Activated CD4-positive, alpha-beta T cell treated with anti-CD3 and anti-CD28 coated beads, Interleukin-2, amount 10 ng/mL, durations not matched to agents 24 days and 14 days (primary cell): Measurements from ENCODE around the gene CDH7. TPM values are rescaled to one million over a fixed set of nuclear protein-coding genes. Genes with fewer than 3 reads are reported as not detected.

ENCODE experiments used
- DNase-seq: peaks from one replicate; pipeline ENCODE4 v3.0.0; 2022
- H3K27ac Mint-ChIP-seq: one replicate; pipeline ENCODE4 v1.8.0; 2022; ENCODE audit warnings: mild to moderate bottlenecking, mixed read lengths
- H3K27me3 Mint-ChIP-seq: one replicate; pipeline ENCODE4 v1.8.0; 2022; ENCODE audit warnings: mixed read lengths
- H3K36me3 Mint-ChIP-seq: one replicate; pipeline ENCODE4 v1.8.0; 2022; ENCODE audit warnings: low read depth, mild to moderate bottlenecking, mixed read lengths
- H3K4me1 Mint-ChIP-seq: one replicate; pipeline ENCODE4 v1.8.0; 2021; ENCODE audit warnings: mixed read lengths
- H3K4me3 Mint-ChIP-seq: one replicate; pipeline ENCODE4 v1.8.0; 2022; ENCODE audit warnings: mild to moderate bottlenecking, moderate library complexity, mixed read lengths
- H3K9me3 Mint-ChIP-seq: one replicate; pipeline ENCODE4 v1.8.0; 2021; ENCODE audit warnings: mixed read lengths
- intact Hi-C: fragments of 100-400 bp; cut with micrococcal nuclease; formaldehyde crosslinking; loops from one replicate; pipeline ENCODE4 v1.15.1; 2023
- total RNA-seq: library from RNA; stranded (reverse); gene quantifications from 2 replicates; pipeline ENCODE4 v1.2.3, GENCODE V29; 2022

The CDH7 gene, protein sequence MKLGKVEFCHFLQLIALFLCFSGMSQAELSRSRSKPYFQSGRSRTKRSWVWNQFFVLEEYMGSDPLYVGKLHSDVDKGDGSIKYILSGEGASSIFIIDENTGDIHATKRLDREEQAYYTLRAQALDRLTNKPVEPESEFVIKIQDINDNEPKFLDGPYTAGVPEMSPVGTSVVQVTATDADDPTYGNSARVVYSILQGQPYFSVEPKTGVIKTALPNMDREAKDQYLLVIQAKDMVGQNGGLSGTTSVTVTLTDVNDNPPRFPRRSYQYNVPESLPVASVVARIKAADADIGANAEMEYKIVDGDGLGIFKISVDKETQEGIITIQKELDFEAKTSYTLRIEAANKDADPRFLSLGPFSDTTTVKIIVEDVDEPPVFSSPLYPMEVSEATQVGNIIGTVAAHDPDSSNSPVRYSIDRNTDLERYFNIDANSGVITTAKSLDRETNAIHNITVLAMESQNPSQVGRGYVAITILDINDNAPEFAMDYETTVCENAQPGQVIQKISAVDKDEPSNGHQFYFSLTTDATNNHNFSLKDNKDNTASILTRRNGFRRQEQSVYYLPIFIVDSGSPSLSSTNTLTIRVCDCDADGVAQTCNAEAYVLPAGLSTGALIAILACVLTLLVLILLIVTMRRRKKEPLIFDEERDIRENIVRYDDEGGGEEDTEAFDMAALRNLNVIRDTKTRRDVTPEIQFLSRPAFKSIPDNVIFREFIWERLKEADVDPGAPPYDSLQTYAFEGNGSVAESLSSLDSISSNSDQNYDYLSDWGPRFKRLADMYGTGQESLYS
- not detected in 2 replicates for total RNA-seq

DNA sequence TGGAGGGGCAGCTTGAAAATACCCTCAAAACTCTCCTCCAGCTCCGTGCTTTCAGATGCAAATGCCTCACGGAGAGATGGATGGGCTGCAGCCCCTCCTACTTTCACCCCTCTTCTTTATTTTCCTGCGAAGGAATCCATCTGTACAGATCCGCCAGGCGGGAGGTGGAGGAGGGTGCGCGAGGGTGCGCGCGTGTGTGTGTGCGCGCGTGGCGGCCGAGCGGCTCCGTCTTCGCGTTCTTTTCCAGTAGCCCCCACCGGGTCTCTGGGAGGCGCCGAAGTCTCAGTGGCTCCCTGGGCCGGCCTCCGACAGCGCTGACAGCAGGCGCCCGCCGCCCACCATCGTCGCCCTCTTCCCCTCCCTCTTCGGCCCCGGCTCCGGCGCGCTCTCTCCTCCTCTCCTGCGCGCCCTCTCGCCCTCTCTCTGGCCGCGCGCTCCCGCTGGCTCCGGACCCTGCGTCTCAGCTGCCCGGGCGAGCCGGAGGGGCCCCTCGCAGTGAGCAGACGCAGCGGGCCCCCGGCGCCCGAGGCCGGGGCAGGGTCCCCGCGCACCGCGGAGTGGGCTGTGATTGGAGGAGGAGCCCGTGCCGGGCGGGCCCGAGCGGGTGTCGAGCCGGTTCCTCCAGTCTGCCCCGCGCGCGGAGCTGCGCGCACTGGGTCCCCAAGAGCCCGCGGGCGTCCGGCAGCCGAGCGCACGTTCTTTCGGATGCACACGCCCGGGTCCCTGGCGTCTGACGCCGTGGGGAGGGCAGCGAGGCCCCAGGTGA is at the start of gene CDH7:
CDH7 (plus strand) TSS at position 624 of the 766 bp plus-strand sequence. CDS start 11,831 bp downstream, outside the sequence.
- Mint-ChIP-seq H3K9me3 (no peaks in the 10 kb centered on the region), H3K36me3 (no peaks in the 10 kb centered on the region), H3K4me1 (no peaks in the 10 kb centered on the region), H3K27ac (no peak within 1 kb of the TSS), H3K4me3 (no peak within 1 kb of the TSS), H3K27me3 (peaks cover 13% of the 10 kb centered on the region)
- intact Hi-C loops, result no loop called here
- DNase-seq, result no peak

DNA sequence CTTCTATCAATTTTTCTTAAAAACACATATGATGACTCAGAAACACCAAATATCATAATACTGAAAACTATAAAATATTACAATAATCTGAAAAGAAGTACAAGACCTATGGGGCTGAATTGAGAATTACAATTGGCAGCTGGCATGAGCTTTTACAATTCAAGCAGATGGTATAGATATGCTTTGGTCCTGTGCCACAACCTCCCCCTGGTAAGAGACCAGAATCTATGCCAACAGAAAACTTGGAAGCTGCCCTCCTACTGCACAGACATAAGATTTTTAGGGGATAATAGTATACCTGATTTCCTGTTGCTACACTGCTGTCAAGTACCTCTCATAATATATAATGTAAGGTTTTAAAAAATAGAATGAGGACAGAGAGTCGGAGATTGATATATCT is 46.8 kb upstream of the CDH7 start:
- no peak overlapping the region for H3K27ac Mint-ChIP-seq
- no peak overlapping the region for H3K4me3 Mint-ChIP-seq
- intact Hi-C loops, result no loop called here
- H3K9me3 Mint-ChIP-seq, result no peaks in the 10 kb centered on the region
- no peaks in the 10 kb centered on the region for H3K27me3 Mint-ChIP-seq
- no peak for DNase-seq
- H3K4me1 Mint-ChIP-seq, result no peaks in the 10 kb centered on the region
- no peaks in the 10 kb centered on the region for H3K36me3 Mint-ChIP-seq

DNA sequence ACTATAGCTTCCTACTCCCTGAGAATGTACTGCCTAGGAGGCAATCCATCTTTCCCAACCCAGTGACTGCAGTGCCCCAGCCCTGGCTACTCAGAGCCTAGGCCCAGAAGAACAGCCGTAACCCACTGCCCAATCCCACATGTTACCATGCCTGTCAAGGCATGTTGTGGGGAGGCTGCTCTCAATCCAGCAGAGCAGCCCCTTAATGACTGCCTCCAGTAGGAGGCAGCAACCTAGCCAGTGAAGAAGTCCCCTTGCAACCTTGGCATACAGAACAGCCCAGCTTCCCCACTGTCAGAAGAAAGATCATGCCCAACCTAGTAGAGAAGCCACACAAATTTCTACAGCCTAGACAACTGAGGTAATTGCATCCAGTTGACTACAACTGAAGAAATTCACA is 44.2 kb upstream of the CDH7 start:
- no peaks in the 10 kb centered on the region for H3K4me1 Mint-ChIP-seq
- intact Hi-C loops, result no loop called here
- no peak overlapping the region for H3K4me3 Mint-ChIP-seq
- DNase-seq, result no peak
- no peak overlapping the region for H3K27ac Mint-ChIP-seq
- no peaks in the 10 kb centered on the region for H3K27me3 Mint-ChIP-seq
- H3K36me3 Mint-ChIP-seq, result no peaks in the 10 kb centered on the region
- no peaks in the 10 kb centered on the region for H3K9me3 Mint-ChIP-seq

DNA sequence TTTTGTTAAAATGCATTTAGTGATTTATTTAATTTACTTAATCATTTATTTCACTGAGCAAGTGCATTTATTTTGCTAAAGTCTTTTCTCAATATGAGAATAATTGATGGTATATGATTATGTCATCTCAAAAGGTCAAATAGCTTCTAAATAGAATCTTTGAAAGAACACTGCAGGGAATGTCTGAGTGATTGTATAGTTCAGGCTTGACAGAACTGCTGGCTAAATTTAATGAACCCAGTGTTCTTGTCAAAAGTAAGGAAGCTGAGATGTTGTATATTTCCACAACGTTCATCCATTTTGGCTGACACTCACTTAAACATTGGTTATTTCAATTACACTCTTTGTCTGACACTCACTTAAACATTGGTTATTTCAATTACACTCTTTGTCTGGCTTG is 39.3 kb upstream of the CDH7 start:
- no peaks in the 10 kb centered on the region for H3K36me3 Mint-ChIP-seq
- intact Hi-C loops, result no loop called here
- no peak overlapping the region for H3K27ac Mint-ChIP-seq

DNA sequence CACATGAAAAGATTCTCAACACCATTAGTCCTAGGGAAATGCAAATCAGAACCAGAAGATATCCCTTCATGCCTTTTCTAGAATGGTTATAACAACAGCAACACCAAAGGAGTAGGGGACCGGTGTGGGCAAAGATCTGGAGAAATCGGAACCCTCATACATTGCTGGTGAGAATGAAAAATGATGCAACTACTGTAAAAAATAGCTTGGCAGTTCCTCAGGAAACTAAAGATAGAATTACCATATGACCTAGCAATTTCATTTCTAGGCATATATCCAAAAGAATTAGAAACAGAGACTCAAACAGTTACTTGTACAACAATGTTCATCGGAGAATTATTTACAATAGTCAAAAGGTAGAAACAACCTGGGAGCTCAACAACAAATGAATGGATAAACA is 29.2 kb upstream of the CDH7 start:
- no peaks in the 10 kb centered on the region for H3K9me3 Mint-ChIP-seq
- H3K4me1 Mint-ChIP-seq, result no peaks in the 10 kb centered on the region
- H3K27me3 Mint-ChIP-seq, result no peaks in the 10 kb centered on the region
- H3K27ac Mint-ChIP-seq, result no peak overlapping the region
- no peak for DNase-seq
- no peaks in the 10 kb centered on the region for H3K36me3 Mint-ChIP-seq
- H3K4me3 Mint-ChIP-seq, result no peak overlapping the region
- intact Hi-C loops, result no loop called here

More for the DNA sequence above, 39.3 kb upstream of the CDH7 start:
- Mint-ChIP-seq H3K9me3 (no peaks in the 10 kb centered on the region), H3K4me1 (no peaks in the 10 kb centered on the region), H3K4me3 (no peak overlapping the region), H3K27me3 (no peaks in the 10 kb centered on the region)
- no peak for DNase-seq

DNA sequence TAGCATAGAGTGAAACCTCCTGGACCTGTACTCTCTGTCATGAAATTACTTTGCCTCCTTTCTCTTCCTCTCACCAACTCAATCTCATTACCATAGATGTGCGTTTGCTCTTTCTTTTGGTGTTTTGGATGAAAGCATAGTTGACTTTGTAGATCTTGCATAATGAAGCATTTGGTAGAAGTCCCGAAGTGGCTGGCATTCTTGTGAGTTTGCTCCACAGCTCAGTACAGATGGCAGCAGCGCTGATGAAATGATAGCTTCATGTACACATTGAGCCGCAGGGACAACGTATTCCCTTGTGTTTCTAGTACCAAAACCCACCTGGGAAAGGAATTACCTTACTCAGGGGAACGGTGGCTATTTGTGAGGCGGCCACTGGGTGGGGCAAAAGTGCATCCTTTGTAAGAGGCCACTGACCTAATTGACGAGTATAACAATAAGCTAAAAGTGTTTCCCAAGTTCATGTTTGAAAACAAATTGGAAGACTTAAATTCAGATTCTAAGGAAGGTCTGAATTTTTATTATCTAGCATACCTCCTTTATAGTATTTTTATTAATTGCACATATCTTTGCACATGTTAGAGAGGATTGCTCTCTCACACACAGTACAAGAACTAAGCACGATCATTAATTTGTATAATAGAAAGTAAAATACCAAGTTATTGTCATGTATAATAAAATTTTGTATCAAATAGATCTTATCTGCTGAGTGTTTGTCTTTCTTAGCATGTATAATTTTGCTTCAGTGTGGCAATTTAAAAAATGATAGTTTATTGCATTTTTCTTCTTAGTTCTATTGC is 25.4 kb upstream of the CDH7 start:
- Mint-ChIP-seq H3K4me3 (no peak overlapping the region), H3K9me3 (no peaks in the 10 kb centered on the region), H3K27ac (no peak overlapping the region), H3K36me3 (no peaks in the 10 kb centered on the region), H3K4me1 (no peaks in the 10 kb centered on the region), H3K27me3 (no peaks in the 10 kb centered on the region)
- DNase-seq, result no peak
- intact Hi-C loops, result no loop called here

DNA sequence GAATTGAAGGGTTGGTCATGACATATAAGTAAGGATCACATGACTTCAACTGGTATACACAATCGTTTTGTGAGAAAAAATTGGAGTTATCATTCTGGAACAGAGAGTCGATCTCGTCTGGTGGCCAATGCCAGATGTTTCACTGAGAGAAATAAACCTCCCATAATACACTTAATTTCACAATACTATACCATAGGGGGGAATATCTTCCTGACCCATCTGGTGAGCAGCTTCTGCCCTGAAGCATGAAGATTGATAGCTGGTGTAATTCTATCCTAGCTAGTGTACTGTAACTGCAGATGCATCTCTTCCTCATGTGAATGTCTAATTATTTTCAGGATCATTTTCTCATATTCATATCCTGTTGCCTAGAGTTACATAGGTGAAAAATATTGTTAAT is 15.7 kb upstream of the CDH7 start:
- no peaks in the 10 kb centered on the region for H3K9me3 Mint-ChIP-seq
- no peak overlapping the region for H3K4me3 Mint-ChIP-seq
- intact Hi-C loops, result no loop called here
- H3K27ac Mint-ChIP-seq, result no peak overlapping the region
- DNase-seq, result no peak
- H3K4me1 Mint-ChIP-seq, result no peaks in the 10 kb centered on the region
- H3K27me3 Mint-ChIP-seq, result no peaks in the 10 kb centered on the region
- no peaks in the 10 kb centered on the region for H3K36me3 Mint-ChIP-seq

DNA sequence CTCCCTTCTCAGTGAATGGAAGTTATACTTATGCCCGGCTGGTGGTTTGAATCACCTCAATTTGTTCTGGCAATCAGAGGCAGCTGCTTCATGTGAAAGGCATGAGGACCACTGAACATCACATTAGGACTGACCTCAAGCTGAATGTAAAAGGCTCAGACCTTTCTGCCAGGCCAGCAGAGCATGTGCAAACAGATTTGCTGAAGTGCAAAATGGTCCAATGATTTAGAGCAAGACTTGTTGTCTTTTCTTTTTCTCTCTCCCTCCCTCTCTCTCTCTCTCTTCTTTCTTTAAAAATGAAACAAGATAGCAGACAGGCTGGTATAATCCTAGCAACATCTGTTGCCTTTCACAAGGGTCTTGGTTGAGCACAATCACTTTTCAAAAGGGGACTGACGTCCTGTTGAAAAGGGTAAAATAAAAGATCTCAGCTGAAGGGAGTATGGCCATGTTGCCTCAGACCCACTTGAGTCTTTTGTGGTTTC is 13.3 kb upstream of the CDH7 start:
- H3K27me3 Mint-ChIP-seq, result no peaks in the 10 kb centered on the region
- H3K4me1 Mint-ChIP-seq, result no peaks in the 10 kb centered on the region
- H3K36me3 Mint-ChIP-seq, result no peaks in the 10 kb centered on the region

DNA sequence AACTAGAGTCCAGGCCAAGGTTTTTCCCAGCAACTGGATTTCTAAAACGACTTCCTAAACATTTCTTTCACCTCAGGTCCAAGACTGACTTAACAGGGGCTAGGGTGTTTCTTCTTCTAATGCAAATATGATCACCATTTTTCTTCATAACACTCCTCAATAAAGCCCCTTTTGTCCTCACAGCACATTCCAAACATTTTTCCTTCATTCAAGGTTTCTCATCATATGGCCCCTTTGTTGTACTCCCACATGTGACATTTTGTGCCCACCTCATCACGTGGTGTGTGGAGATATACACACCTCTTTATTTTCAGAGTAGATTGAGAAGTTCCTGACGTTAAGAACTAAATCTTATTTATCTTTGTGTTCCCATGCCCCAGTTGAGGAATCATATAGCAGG is 3.9 kb upstream of the CDH7 start:
- intact Hi-C loops, result no loop called here
- Mint-ChIP-seq H3K27ac (no peak overlapping the region), H3K4me3 (no peak overlapping the region), H3K36me3 (no peaks in the 10 kb centered on the region), H3K9me3 (no peaks in the 10 kb centered on the region), H3K4me1 (no peaks in the 10 kb centered on the region), H3K27me3 (peaks cover 12% of the 10 kb centered on the region)
- DNase-seq, result no peak

More for the DNA sequence above, 13.3 kb upstream of the CDH7 start:
- Mint-ChIP-seq H3K9me3 (no peaks in the 10 kb centered on the region), H3K4me3 (no peak overlapping the region), H3K27ac (no peak overlapping the region)
- DNase-seq, result no peak
- intact Hi-C loops, result no loop called here

DNA sequence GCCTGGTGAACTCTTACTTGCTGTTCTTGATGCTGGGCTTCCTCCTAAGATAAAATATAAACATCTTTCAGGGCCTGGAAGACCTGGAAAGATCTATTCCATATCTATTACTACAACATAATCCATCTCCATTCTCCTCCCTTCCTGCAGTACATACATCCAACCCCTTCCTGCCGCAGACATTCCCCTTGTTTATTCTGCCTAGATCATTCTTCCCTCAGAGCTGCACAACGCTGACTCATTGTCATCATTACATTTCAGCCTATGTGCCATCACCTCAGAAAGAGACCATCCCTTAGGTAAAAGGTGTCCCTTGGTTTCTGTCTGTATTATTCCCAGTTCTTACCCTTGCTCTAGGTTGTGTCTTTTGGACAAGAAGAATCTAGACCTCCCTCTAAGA is 2.5 kb upstream of the CDH7 start:
- Mint-ChIP-seq H3K9me3 (no peaks in the 10 kb centered on the region), H3K36me3 (no peaks in the 10 kb centered on the region), H3K4me1 (no peaks in the 10 kb centered on the region), H3K4me3 (no peak overlapping the region), H3K27me3 (peaks cover 13% of the 10 kb centered on the region), H3K27ac (no peak overlapping the region)
- no peak for DNase-seq
- intact Hi-C loops, result no loop called here

DNA sequence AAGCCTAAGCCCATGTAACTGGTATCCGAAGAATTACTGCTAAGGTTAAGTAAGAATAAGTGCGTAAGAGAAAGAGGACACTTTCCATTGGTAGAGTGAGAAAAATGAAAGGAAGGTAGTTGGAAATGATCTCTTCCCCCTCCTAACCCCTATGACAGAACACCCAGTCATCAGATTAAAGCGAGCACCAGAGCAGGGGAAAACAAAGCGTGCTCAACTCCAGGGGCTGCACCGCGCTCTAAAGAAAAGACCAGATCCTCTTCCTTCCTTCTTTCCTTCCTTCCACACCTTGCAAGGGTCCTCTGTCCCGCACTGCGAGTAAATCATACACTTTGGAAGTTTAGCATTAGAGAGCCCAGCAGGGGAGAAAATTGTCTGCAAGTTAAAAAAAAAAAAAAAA is 971 bp upstream of the CDH7 start:
- Mint-ChIP-seq H3K4me3 (no peak overlapping the region), H3K27me3 (peaks cover 13% of the 10 kb centered on the region), H3K36me3 (no peaks in the 10 kb centered on the region), H3K4me1 (no peaks in the 10 kb centered on the region), H3K27ac (no peak overlapping the region), H3K9me3 (no peaks in the 10 kb centered on the region)
- DNase-seq, result no peak
- intact Hi-C loops, result no loop called here

DNA sequence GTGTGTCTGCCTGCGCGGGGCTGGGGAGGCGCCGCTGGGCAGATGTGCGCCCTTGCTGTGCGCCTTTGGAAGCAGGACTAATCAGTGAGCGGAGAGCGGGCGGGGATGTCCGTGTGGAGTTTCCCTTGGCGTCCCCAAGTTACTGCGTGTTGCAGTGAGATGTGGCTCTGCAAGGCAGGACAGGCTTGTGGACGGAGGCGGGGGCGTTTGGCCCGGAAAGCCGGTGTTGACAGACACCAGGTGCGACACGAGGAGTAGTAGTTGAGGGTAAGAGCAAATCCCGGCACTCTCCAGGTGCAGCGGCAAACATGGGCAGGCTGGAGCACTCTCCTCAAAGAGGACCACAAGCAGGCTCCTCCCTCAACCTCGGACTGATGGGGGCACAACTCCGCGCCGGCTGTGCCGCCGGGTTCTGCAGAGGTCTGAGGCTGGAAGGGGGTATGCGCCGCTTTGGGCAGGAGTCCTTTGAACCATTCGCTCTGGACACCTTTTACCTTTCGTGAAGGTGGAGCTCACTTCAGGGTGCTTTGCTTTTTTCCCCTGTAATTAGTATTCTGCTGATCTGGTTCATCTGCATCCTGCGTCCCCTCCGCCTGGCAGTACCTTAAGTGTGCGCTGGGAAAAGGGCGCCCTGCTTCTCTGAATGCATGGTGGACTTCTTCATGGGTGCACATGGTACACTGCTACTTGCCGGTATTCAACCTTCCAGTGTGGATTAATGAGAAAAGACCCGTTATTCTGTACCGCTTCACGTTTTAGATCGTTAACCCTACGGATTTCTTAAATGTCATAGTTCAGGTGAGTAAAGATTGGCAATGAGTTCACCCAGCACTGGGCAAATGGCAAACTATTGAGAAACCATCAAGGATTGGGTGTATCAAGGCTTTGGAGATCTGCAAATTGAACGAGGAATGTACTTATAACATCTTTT is 608 bp downstream of the CDH7 start:
- Mint-ChIP-seq H3K9me3 (no peaks in the 10 kb centered on the region), H3K36me3 (no peaks in the 10 kb centered on the region), H3K4me3 (no peak overlapping the region), H3K27ac (no peak overlapping the region), H3K27me3 (peaks cover 13% of the 10 kb centered on the region), H3K4me1 (no peaks in the 10 kb centered on the region)
- intact Hi-C loops, result no loop called here
- no peak for DNase-seq
